ENCODE data around the gene REC8. TPM values are rescaled to one million over a fixed set of nuclear protein-coding genes. Genes with fewer than 3 reads are reported as not detected.
"Not testable (repeated sequence)": the region's sequence is repeated elsewhere in the genome, so short reads cannot be mapped to it uniquely, and the experiment has no call there.

REC8 gene
- total RNA-seq, 1 donor from 2014 or later = 69.2 TPM

DNA sequence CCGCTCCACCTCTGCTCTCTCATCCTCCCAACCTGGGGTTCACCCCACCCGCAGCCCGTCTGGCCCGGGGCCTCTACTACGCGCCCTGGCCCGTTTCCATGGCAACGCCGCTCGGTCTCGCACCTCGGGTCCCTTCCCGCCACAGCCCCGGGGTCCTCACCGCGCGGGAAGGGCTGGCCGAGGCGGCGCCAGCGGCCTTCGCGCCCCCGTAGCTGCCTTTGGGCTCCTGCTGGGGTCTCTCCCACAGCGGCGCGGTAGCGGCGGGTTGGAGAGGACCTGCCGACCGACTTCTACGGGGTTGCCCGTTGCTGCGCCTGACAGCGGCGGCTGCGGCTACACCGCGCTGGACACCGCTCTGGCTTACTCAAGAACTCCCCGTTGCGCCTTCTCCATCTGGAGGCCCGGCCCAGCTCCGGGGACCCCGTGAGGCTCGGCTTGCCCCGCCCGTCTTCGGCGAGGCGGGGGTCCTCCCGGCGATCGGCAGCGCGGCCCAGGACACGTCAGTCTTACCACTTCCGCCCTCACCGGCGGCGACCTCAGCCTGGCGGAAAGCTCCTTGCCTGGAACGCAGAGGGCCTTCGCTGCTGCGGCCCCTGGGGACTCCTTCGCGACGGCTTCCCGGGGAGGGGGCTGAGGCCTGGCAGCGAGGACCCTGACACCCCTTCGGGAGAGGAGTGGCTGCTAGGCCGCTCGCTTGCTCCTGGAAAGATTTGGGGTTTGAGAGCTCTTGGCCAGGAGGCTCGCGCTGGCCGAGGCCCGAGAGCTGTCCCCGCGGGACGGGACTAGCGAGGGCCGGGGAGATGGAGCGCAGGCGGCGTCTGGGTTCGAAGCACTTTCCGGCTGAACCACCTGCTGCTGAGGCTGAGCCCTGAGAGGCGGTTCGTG lies 23.5 kb downstream of the REC8 start, which contains the start of gene TM9SF1:
Gene TM9SF1, minus strand, starts transcription at position 256 of the 885 bp plus-strand sequence. CDS start 422 bp downstream, outside the sequence.
- TF ChIP-seq, protein P1, sequence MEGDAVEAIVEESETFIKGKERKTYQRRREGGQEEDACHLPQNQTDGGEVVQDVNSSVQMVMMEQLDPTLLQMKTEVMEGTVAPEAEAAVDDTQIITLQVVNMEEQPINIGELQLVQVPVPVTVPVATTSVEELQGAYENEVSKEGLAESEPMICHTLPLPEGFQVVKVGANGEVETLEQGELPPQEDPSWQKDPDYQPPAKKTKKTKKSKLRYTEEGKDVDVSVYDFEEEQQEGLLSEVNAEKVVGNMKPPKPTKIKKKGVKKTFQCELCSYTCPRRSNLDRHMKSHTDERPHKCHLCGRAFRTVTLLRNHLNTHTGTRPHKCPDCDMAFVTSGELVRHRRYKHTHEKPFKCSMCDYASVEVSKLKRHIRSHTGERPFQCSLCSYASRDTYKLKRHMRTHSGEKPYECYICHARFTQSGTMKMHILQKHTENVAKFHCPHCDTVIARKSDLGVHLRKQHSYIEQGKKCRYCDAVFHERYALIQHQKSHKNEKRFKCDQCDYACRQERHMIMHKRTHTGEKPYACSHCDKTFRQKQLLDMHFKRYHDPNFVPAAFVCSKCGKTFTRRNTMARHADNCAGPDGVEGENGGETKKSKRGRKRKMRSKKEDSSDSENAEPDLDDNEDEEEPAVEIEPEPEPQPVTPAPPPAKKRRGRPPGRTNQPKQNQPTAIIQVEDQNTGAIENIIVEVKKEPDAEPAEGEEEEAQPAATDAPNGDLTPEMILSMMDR (IDR thresholded peaks at IDR 0.05; ENCODE audit: insufficient read depth, low read length, poor library complexity, severe bottlenecking) = no peak
- Histone ChIP-seq H3K4me3 (ENCODE audit: low read depth, low read length) (peak within 1 kb of the TSS; percentile 92), H3K36me3 (ENCODE audit: control insufficient read depth, insufficient read depth, low read length) (peaks cover 3% of the 10 kb centered on the region), H3K27me3 (ENCODE audit: control insufficient read depth, insufficient read depth, low read length) (no peaks in the 10 kb centered on the region)
- peak; percentile 48 for DNase-seq (ENCODE audit: low read depth)

DNA sequence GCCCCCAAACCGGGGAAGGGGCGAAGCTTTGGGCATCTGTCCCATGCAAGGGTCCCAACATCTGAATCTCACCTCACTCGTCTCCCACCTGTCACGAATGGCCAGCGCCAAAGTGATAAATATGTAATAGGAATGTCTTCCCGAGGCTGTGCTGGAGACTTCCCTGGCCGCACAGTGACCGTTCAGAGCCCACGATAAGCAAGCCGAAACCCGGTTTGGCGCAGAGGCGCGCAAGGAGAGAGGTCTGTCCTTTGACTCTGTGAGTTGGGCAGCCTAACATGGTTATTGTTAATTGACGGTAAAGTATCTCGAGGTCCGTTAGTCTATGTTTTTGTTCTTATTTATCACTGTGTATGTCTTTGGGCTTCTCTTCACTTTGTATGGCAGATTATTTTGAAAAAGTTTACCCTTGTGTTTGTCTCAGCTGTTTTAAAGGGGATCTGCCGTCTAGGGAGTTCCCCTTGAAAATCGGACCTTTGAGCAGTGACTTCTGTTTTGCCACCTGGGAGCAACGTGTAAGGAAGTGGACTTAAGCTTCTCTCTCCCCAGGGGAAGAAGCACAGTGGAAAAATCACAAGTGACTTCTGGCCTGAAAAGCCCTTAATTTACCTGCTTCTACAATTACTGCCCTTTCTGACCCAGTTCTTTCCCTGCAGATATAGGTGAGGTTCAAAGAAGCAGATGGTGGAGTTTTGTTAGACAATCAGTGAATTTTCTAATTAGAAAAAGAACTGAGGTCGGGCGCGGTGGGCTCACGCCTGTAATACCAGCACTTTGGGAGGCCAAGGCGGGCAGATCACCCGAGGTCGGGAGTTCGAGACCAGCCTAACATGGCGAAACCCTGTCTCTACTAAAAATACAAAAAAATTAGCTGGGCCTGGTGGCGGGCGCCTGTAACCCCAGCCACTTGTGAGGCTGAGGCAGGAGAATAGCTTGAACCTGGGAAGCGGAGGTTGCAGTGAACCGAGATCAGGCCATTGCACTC lies 24.5 kb downstream of the REC8 start:
- H3K4me3 ChIP-seq (ENCODE audit: low read depth, low read length) = peak overlapping the region; percentile 92
- no peak for DNase-seq (ENCODE audit: low read depth)
- H3K36me3 ChIP-seq (ENCODE audit: control insufficient read depth, insufficient read depth, low read length) = peaks cover 3% of the 10 kb centered on the region
- TF ChIP-seq, protein P1 (IDR thresholded peaks at IDR 0.05; ENCODE audit: insufficient read depth, low read length, poor library complexity, severe bottlenecking) = no peak
- no peaks in the 10 kb centered on the region for H3K27me3 ChIP-seq (ENCODE audit: control insufficient read depth, insufficient read depth, low read length)

- Histone ChIP-seq H3K4me3 (ENCODE audit: low read depth, low read length) (no peak overlapping the region), H3K36me3 (ENCODE audit: control insufficient read depth, insufficient read depth, low read length) (peaks cover 3% of the 10 kb centered on the region), H3K27me3 (ENCODE audit: control insufficient read depth, insufficient read depth, low read length) (no peaks in the 10 kb centered on the region)
- TF ChIP-seq, protein P1 (IDR thresholded peaks at IDR 0.05; ENCODE audit: insufficient read depth, low read length, poor library complexity, severe bottlenecking) = no peak
- DNase-seq (ENCODE audit: low read depth) = no peak
These were observed 25.2 kb downstream of the REC8 start for GRCh38 chr14:24197056-24197450.

DNA sequence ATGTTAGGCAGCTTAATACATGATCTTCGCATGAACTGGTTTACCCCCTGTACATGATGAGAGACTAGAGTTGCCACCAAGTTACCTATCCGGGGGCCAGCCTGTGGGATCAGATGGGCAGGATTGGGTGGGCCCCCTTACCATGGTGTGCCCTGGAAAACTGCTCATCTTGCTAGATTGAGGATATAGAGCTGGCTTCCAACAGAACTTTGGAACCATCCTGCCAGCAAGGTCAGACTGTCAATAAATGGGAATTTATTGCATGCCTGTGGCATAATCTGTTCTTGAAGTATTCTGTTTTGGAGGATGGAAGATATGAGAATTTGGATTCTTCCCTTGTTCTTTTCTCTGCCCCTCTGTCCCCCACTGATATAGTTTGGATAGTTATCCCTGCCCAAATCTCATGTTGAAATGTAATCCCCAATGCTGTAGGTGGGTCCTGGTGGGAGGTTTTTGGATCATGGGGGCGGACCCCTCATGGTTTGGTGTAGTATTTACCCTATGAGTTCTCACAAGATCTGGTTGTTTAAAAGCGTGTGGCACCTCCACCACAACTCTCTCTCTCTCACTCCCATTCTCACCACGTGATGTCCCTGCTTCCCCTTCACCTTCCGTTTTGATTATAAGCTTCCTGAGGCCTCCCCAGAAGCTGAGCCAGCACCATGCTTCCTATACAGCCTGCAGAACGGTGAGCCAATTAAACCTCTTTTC lies 27.1 kb downstream of the REC8 start:
- H3K36me3 ChIP-seq (ENCODE audit: control insufficient read depth, insufficient read depth, low read length) = peaks cover 1% of the 10 kb centered on the region
- no peaks in the 10 kb centered on the region for H3K27me3 ChIP-seq (ENCODE audit: control insufficient read depth, insufficient read depth, low read length)
- H3K4me3 ChIP-seq (ENCODE audit: low read depth, low read length) = no peak overlapping the region
- TF ChIP-seq, protein P1 (IDR thresholded peaks at IDR 0.05; ENCODE audit: insufficient read depth, low read length, poor library complexity, severe bottlenecking) = no peak
- DNase-seq (ENCODE audit: low read depth) = no peak

- not testable (repeated sequence) for H3K4me3 ChIP-seq (ENCODE audit: low read depth, low read length); H3K36me3 ChIP-seq (ENCODE audit: control insufficient read depth, insufficient read depth, low read length); H3K27me3 ChIP-seq (ENCODE audit: control insufficient read depth, insufficient read depth, low read length); DNase-seq (ENCODE audit: low read depth)
These were observed 30.7 kb downstream of the REC8 start for GRCh38 chr14:24202538-24202937.

DNA sequence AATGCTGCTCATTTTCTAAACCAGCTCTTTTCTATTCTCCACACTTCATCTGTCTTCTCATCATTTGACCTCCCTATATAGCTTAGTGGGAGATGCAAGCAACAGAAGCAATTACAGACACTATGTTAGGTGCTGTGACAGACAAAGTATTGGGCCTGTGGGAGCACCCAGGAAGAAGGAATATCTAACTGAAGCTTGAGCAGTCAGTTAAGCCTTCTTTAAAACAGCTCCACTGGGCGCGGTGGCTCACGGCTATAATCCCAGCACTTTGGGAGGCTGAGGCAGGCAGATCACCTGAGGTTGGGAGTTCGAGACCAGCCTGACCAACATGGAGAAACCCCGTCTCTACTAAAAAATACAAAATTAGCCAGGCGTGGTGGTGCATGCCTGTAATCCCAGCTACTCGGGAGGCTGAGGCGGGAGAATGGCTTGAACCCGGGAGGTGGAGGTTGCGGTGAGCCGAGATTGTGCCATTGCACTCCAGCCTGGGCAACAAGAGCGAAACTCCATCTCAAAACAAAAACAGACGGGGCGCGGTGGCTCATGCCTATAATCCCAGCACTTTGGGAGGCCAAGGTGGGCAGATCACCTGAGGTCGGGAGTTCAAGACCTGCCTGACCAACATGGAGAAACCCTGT lies 31.5 kb downstream of the REC8 start:
- not testable (repeated sequence) for H3K36me3 ChIP-seq (ENCODE audit: control insufficient read depth, insufficient read depth, low read length); DNase-seq (ENCODE audit: low read depth); H3K27me3 ChIP-seq (ENCODE audit: control insufficient read depth, insufficient read depth, low read length); H3K4me3 ChIP-seq (ENCODE audit: low read depth, low read length)

Data from kidney epithelial cell (primary cell).